Endothelial cell of umbilical vein (primary cell): ENCODE results near the gene PLEKHG5. TPM values are rescaled to one million over a fixed set of nuclear protein-coding genes. Genes with fewer than 3 reads are reported as not detected.

Experiments
- BruUV-seq: library from RNA; stranded (reverse); fragments of 400-500 nt; replicated peaks from 2 replicates; lab custom pipeline; 2021; lab: Mats Ljungman, UMichigan
- CTCF ChIA-PET: fragments of 300-600, 350-600 bp; sonication (Branson Sonifier 250); formaldehyde crosslinking; loops from one replicate; lab custom pipeline; 2021; ENCODE audit warnings: antibody characterized with exemption, inconsistent platforms; lab: Charles Lee
- POLR2A ChIA-PET: fragments of 300-600, 350-600 bp; sonication (Branson Sonifier 250); formaldehyde crosslinking; loops from one replicate; lab custom pipeline; 2021; ENCODE audit warnings: antibody characterized with exemption, inconsistent platforms; lab: Charles Lee
- DNase-seq: peaks from one replicate; pipeline ENCODE4 v3.0.0-alpha.2; 2011; ENCODE audit warnings: low read depth, low spot score
- FAIRE-seq: peaks from 2 replicates; lab custom pipeline; 2011; peaks lifted over from hg19 to GRCh38; lab: Jason Lieb, UNC
- H2AFZ ChIP-seq: 2 replicates; pipeline ENCODE4 v1.6.0; 2012; ENCODE audit warnings: low read depth, low read length, control low read depth, inconsistent platforms
- H3K27ac ChIP-seq: 2 replicates; pipeline ENCODE4 v1.5.1; 2011; ENCODE audit warnings: low read depth, mild to moderate bottlenecking, control low read depth, low read length, moderate library complexity; ENCODE audit not compliant: insufficient read depth
- H3K27me3 ChIP-seq, 2 experiments: 2 replicates each; pipeline versions ENCODE4 v1.6.0 to v1.6.1; 2011; ENCODE audit warnings: low read length in 2 of 2, mixed read lengths in 1 of 2; ENCODE audit not compliant: control insufficient read depth in 2 of 2, insufficient read depth in 2 of 2
- H3K36me3 ChIP-seq, 2 experiments: 2 replicates in 1 of 2; 3 replicates in 1 of 2; pipeline ENCODE4 v1.5.1; 2011; ENCODE audit warnings: low read length in 2 of 2, mild to moderate bottlenecking in 1 of 2, moderate library complexity in 1 of 2; ENCODE audit not compliant: control insufficient read depth in 2 of 2, insufficient read depth in 2 of 2; ENCODE audit errors: extremely low read depth in 1 of 2
- H3K4me1 ChIP-seq: 3 replicates; pipeline ENCODE4 v1.5.1; 2011; ENCODE audit warnings: mild to moderate bottlenecking, low read length; ENCODE audit not compliant: control insufficient read depth, insufficient read depth; ENCODE audit errors: extremely low read depth
- H3K4me2 ChIP-seq: 2 replicates; pipeline ENCODE4 v1.6.1; 2011; ENCODE audit warnings: low read length, control low read depth, mixed read lengths; ENCODE audit not compliant: insufficient read depth
- H3K4me3 ChIP-seq, 3 experiments: fragments of 200-600 bp in 1 of 3; sonication (generic), shearing (Covaris generic) in 1 of 3; replicated peaks in 1 of 3; 2 replicates each; pipeline ENCODE4 v1.5.1; 2011 to 2016; ENCODE audit warnings: control low read depth in 3 of 3, low read length in 3 of 3, mild to moderate bottlenecking in 2 of 3, inconsistent platforms in 1 of 3, low read depth in 1 of 3, moderate library complexity in 1 of 3; ENCODE audit not compliant: insufficient read depth in 1 of 3
- H3K79me2 ChIP-seq: 2 replicates; pipeline ENCODE4 v1.6.0; 2012; ENCODE audit warnings: low read length, inconsistent platforms; ENCODE audit not compliant: control insufficient read depth, insufficient read depth
- H3K9ac ChIP-seq: replicated peaks from 2 replicates; pipeline ENCODE3; 2011; ENCODE audit warnings: low read length, control low read depth; ENCODE audit not compliant: insufficient read depth; ENCODE audit errors: extremely low read depth
- H3K9me1 ChIP-seq: replicated peaks from 3 replicates; pipeline ENCODE4 v1.6.0; 2011; ENCODE audit warnings: mild to moderate bottlenecking, low read length; ENCODE audit not compliant: control insufficient read depth, insufficient read depth; ENCODE audit errors: extremely low read depth
- H3K9me3 ChIP-seq: replicated peaks from 2 replicates; pipeline ENCODE4 v1.5.1; 2012; ENCODE audit warnings: low read length, inconsistent platforms; ENCODE audit not compliant: control insufficient read depth, insufficient read depth
- H4K20me1 ChIP-seq: replicated peaks from 2 replicates; pipeline ENCODE3; 2011; ENCODE audit warnings: mild to moderate bottlenecking, low read length; ENCODE audit not compliant: control insufficient read depth, insufficient read depth; ENCODE audit errors: extremely low read depth
- CTCF ChIP-seq, 2 donors: IDR thresholded peaks; 1 replicate in 1 of 2; 2 replicates in 1 of 2; pipeline ENCODE4 v1.5.1; 2011; ENCODE audit warnings: low read length in 2 of 2, mild to moderate bottlenecking in 2 of 2, moderate library complexity in 2 of 2, control low read depth in 1 of 2, inconsistent platforms in 1 of 2, low read depth in 1 of 2; ENCODE audit not compliant: insufficient read depth in 1 of 2; ENCODE audit errors: extremely low read depth in 1 of 2
- EZH2 ChIP-seq: IDR thresholded peaks from 2 replicates; pipeline ENCODE4 v1.6.1; 2012; ENCODE audit warnings: borderline replicate concordance, low read depth, mild to moderate bottlenecking, moderate library complexity, low read length, inconsistent platforms; ENCODE audit not compliant: severe bottlenecking
- FOS ChIP-seq: IDR thresholded peaks from 2 replicates; pipeline ENCODE4 v1.6.1; 2011; ENCODE audit warnings: mild to moderate bottlenecking, low read length, moderate library complexity, borderline replicate concordance; ENCODE audit not compliant: insufficient read depth
- GATA2 ChIP-seq: IDR thresholded peaks from 2 replicates; pipeline ENCODE4 v1.7.0; 2011; ENCODE audit warnings: low read depth, mild to moderate bottlenecking, moderate library complexity, mixed read lengths, low read length; ENCODE audit not compliant: insufficient read length, insufficient read depth
- JUN ChIP-seq: IDR thresholded peaks from 2 replicates; pipeline ENCODE4 v1.6.1; 2011; ENCODE audit warnings: borderline replicate concordance, low read depth; ENCODE audit not compliant: insufficient read length, insufficient read depth
- MAX ChIP-seq: IDR thresholded peaks from 2 replicates; pipeline ENCODE4 v1.6.1; 2011; ENCODE audit not compliant: insufficient read depth, insufficient read length
- MYC ChIP-seq: IDR thresholded peaks from one replicate; pipeline ENCODE4 v1.6.1; 2011; ENCODE audit warnings: mild to moderate bottlenecking, low read depth, low read length
- POLR2A ChIP-seq: IDR thresholded peaks from 2 replicates; pipeline ENCODE4 v1.6.1; 2012; ENCODE audit warnings: low read depth, mild to moderate bottlenecking, control low read depth, low read length
- POLR2AphosphoS5 ChIP-seq: IDR thresholded peaks from 2 replicates; pipeline ENCODE4 v1.6.1; 2012; ENCODE audit warnings: low read depth, mild to moderate bottlenecking, control low read depth, low read length, moderate library complexity; ENCODE audit not compliant: insufficient read depth
- dilution Hi-C: fragments of 300-500 bp; cut with MboI; formaldehyde crosslinking; loops from one replicate; pipeline ENCODE4 v1.15.0; 2019; ENCODE audit warnings: low sequenced_read_pairs; ENCODE audit not compliant: extremely low pct_ligation_motif_present
- intact Hi-C: fragments of 100-400 bp; cut with micrococcal nuclease; formaldehyde crosslinking; loops from one replicate; pipeline ENCODE4 v1.10.0; 2022
- polyA plus RNA-seq, 4 experiments: library from polyadenylated mRNA; depleted of rRNA in 3 of 4; stranded (reverse) in 3 of 4; unstranded in 1 of 4; fragments of >200 nt; gene quantifications; 2 replicates each; pipeline versions ENCODE4 v1.2.1 to v1.2.3, GENCODE V29; 2011 to 2012; ENCODE audit warnings: missing spikeins in 1 of 4
- total RNA-seq: library from RNA; stranded (reverse); gene quantifications from 2 replicates; pipeline ENCODE4 v1.2.3, GENCODE V29; 2021

The PLEKHG5 gene
- total and polyA plus RNA-seq, 2 donors (not counting 3 experiments of a cell fraction or from before 2014, with no cell fraction given) = 30.6 to 56.9 TPM

GRCh38 chr1:6507037-6507428 is 15.6 kb upstream of the PLEKHG5 start:
- DNase-seq = no peak
- intact Hi-C loops = no loop called here
- H3K36me3 ChIP-seq = no peaks in the 10 kb centered on the region
- no peaks in the 10 kb centered on the region for H3K79me2 ChIP-seq
- no peaks in the 10 kb centered on the region for H3K9me3 ChIP-seq
- POLR2A ChIA-PET = no interaction called here
- no peak for FAIRE-seq
- no peaks in the 10 kb centered on the region for H3K4me1 ChIP-seq
- TF ChIP-seq MYC = no peak
- no peak for TF ChIP-seq EZH2
- TF ChIP-seq GATA2 = no peak
- H3K9ac ChIP-seq = no peak overlapping the region
- dilution Hi-C loops = no loop called here
- no peaks in the 10 kb centered on the region for H3K9me1 ChIP-seq
- CTCF ChIA-PET = interaction anchor here (0.7 to 3.5 kb wide), 6 partner anchors 14 to 139 kb away, joined by 3 to 28 read pairs (median 3); no protein-coding TSS in a partner anchor
- H3K4me2 ChIP-seq = no peak overlapping the region
- no peak overlapping the region for H3K27ac ChIP-seq
- no TSS peak for BruUV-seq
- H3K4me3 ChIP-seq = no peak overlapping the region
- H4K20me1 ChIP-seq = no peaks in the 10 kb centered on the region
- H2AFZ ChIP-seq = no peak overlapping the region
- H3K27me3 ChIP-seq = no peaks in the 10 kb centered on the region

DNA sequence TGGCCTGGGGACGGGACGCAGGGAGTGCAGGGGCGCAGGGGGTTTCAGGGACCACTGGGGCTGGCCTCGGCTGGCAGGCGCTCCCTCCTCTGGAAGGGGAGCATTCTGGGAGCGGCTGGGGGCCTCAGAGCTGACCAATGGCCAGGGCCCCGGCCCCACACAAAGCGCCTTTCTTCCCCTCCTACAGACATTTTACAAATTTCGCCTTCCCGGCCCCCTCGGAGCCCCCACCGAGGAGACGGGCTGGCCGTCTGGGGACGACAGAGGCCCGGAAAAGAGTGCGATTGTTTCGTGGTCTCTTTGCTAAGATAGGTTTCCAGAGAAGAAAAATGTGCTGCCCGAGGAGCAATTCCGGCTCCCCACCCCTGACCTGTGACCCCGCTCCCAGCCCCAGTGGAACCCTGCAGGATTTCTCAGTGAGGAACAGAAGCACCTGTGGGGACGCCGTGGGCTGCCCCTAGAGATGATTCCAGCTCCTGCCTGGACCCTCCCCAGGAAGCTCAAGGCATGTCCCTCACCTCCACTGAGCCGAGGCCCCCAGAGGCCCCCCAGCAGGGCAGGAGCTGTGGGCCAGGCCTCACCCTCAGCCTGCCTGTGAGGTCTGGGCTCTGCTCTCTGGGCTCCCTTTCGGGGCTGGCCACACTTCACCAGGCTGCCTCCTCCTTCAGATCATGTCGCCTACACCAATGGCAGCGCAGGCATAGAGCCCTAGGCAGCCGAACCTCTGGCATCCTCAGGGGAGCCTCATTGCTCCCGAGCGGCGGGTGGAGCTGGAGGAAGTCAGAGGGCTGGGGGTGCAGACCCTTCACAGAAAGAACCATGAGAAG is 15.0 kb upstream of the PLEKHG5 start:
- no peaks in the 10 kb centered on the region for H3K27me3 ChIP-seq
- CTCF ChIA-PET = interaction anchor here (0.7 to 3.5 kb wide), 6 partner anchors 15 to 140 kb away, joined by 3 to 28 read pairs (median 3); no protein-coding TSS in a partner anchor
- no peak overlapping the region for H2AFZ ChIP-seq
- H4K20me1 ChIP-seq = no peaks in the 10 kb centered on the region
- intact Hi-C loops = no loop called here
- no peaks in the 10 kb centered on the region for H3K9me3 ChIP-seq
- peaks cover 3% of the 10 kb centered on the region for H3K4me1 ChIP-seq
- H3K36me3 ChIP-seq = no peaks in the 10 kb centered on the region
- no TSS peak for BruUV-seq
- no peak overlapping the region for H3K27ac ChIP-seq
- POLR2A ChIA-PET = no interaction called here
- H3K4me2 ChIP-seq = no peak overlapping the region
- FAIRE-seq (no peak), DNase-seq (no peak)
- H3K9me1 ChIP-seq = no peaks in the 10 kb centered on the region
- H3K79me2 ChIP-seq = no peaks in the 10 kb centered on the region
- TF ChIP-seq CTCF (IDR thresholded peaks at IDR 0.05; ENCODE audit: extremely low read depth in 1 of 2, insufficient read depth in 1 of 2, low read depth in 1 of 2, low read length in 2 of 2) (no peak), EZH2 (no peak), MAX (no peak), JUN (no peak), FOS (no peak), MYC (no peak), POLR2A (no peak), POLR2AphosphoS5 (no peak)
- no peak overlapping the region for H3K4me3 ChIP-seq
- dilution Hi-C loops = no loop called here
- no peak overlapping the region for H3K9ac ChIP-seq
